Tibial nerve (tissue), 4 donors: ENCODE measurements around the gene MRPL50. TPM values are rescaled to one million over a fixed set of nuclear protein-coding genes. Genes with fewer than 3 reads are reported as not detected.

ENCODE experiments used
- DNase-seq, 2 donors: peaks; one replicate each; pipeline ENCODE4 v3.0.0-alpha.2; 2019; ENCODE audit warnings: low spot score in 2 of 2
- H3K27ac ChIP-seq, 4 donors: fragments of 200-600 bp; sonication (generic) in 3 of 4; one replicate each; pipeline ENCODE4 v1.5.1; 2017 to 2019; ENCODE audit warnings: mild to moderate bottlenecking in 1 of 4
- H3K27me3 ChIP-seq, 2 donors: fragments of 200-600 bp; sonication (generic) in 1 of 2; one replicate each; pipeline versions ENCODE4 v1.5.1 to v1.6.0; 2017 to 2019
- H3K36me3 ChIP-seq, 3 donors: fragments of 200-600 bp; sonication (generic); one replicate each; pipeline ENCODE4 v1.5.1; 2018 to 2019
- H3K4me1 ChIP-seq, 4 donors: fragments of 200-600 bp; sonication (generic) in 3 of 4; one replicate each; pipeline ENCODE4 v1.5.1; 2017 to 2019
- H3K4me3 ChIP-seq, 4 donors: fragments of 200-600 bp; sonication (generic) in 3 of 4; one replicate each; pipeline ENCODE4 v1.5.1; 2017 to 2019; ENCODE audit warnings: mild to moderate bottlenecking in 1 of 4, moderate library complexity in 1 of 4
- H3K9me3 ChIP-seq, 4 donors: fragments of 200-600 bp; sonication (generic) in 3 of 4; one replicate each; pipeline ENCODE4 v1.5.1; 2017 to 2019
- EP300 ChIP-seq, 2 donors: sonication (generic); formaldehyde crosslinking; IDR thresholded peaks; one replicate each; pipeline ENCODE4 v1.6.1; 2017; ENCODE audit warnings: antibody characterized with exemption in 2 of 2, mild to moderate bottlenecking in 1 of 2
- POLR2A ChIP-seq, 2 donors: fragments of 450-650 bp; IDR thresholded peaks; one replicate each; pipeline ENCODE4 v1.6.1; 2017; ENCODE audit warnings: antibody characterized with exemption in 2 of 2, mild to moderate bottlenecking in 2 of 2, moderate library complexity in 2 of 2
- WGBS, 2 donors: methylation state at CpG; one replicate each; pipeline ENCODE4 v1.1.5; 2018; 5-methylcytosine and 5-hydroxymethylcytosine counted together
- total RNA-seq, 4 donors: library from RNA; depleted of rRNA; stranded (reverse); fragments of >200 nt; gene quantifications; one replicate each; pipeline ENCODE4 v1.1.0, GENCODE V29; 2016
- TF ChIP-seq, protein P1 (sequence below), 5 experiments: fragments of 200-600 bp in 3 of 5; fragments of 450-650 bp in 2 of 5; sonication (generic) in 3 of 5; IDR thresholded peaks; one replicate each; pipeline ENCODE4 v1.5.1; 2016 to 2019; ENCODE audit warnings: antibody characterized with exemption in 5 of 5, mild to moderate bottlenecking in 3 of 5, moderate library complexity in 2 of 5

MRPL50 gene
- total RNA-seq, 4 donors from 2014 or later: 6.3 to 10.9 (median 8.5) TPM

DNA sequence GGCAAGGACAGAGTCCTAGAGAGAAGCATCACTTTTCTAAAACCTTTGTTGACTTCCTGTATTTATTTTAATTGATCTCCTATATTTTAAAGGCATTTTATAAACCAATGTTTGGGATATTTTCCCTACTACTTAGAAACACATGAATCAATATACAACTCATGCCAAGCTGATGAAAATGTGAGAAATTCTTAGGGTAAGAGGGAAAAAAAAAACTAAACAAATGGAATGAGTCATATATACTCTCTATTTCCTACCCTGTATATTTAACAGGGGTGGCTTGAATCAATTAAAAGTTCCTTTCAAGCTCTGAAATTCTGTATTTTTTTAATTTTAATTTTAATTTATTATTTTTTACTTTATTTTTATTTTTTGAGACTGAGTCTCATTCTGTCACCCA is 33.2 kb downstream of the MRPL50 start:
- Histone ChIP-seq H3K9me3 (no peaks in the 10 kb centered on the region), H3K27ac (no peak overlapping the region), H3K36me3 (no peaks in the 10 kb centered on the region), H3K27me3 (no peaks in the 10 kb centered on the region), H3K4me1 (no peaks in the 10 kb centered on the region), H3K4me3 (no peak overlapping the region)
- TF ChIP-seq, protein P1, sequence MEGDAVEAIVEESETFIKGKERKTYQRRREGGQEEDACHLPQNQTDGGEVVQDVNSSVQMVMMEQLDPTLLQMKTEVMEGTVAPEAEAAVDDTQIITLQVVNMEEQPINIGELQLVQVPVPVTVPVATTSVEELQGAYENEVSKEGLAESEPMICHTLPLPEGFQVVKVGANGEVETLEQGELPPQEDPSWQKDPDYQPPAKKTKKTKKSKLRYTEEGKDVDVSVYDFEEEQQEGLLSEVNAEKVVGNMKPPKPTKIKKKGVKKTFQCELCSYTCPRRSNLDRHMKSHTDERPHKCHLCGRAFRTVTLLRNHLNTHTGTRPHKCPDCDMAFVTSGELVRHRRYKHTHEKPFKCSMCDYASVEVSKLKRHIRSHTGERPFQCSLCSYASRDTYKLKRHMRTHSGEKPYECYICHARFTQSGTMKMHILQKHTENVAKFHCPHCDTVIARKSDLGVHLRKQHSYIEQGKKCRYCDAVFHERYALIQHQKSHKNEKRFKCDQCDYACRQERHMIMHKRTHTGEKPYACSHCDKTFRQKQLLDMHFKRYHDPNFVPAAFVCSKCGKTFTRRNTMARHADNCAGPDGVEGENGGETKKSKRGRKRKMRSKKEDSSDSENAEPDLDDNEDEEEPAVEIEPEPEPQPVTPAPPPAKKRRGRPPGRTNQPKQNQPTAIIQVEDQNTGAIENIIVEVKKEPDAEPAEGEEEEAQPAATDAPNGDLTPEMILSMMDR (IDR thresholded peaks at IDR 0.05): no peak
- no peak for DNase-seq

DNA sequence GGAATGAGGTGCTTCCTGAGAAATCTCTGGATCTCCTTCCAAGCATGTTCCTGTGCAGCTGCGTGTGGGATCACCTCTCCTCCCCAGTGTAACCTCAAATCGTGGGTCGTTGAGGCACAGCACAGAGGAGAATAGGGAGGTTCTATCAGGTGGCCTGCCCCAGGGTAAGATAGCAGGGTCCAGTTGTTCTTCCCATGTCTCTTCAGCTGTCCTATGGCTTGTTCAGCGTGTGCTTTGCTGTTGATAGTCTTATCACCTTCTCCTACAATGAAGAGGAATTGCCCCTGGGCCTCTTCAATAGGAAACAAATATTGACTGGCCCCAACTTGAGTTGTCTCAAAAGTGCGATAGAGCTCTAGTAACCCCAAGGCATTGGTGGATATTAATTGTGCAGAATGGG is 36.0 kb downstream of the MRPL50 start:
- H3K9me3 ChIP-seq: no peaks in the 10 kb centered on the region
- DNase-seq: no peak
- no peak overlapping the region for H3K27ac ChIP-seq
- TF ChIP-seq EP300 (IDR thresholded peaks at IDR 0.05): no peak
- TF ChIP-seq, protein P1 (IDR thresholded peaks at IDR 0.05): no peak
- no peak for TF ChIP-seq POLR2A (IDR thresholded peaks at IDR 0.05)
- H3K4me1 ChIP-seq: no peaks in the 10 kb centered on the region
- no peak overlapping the region for H3K4me3 ChIP-seq
- H3K36me3 ChIP-seq: no peaks in the 10 kb centered on the region
- no peaks in the 10 kb centered on the region for H3K27me3 ChIP-seq
- 70 to 83% methylated on average over 5 of the region's 5 CpGs for WGBS, 2 donors

DNA sequence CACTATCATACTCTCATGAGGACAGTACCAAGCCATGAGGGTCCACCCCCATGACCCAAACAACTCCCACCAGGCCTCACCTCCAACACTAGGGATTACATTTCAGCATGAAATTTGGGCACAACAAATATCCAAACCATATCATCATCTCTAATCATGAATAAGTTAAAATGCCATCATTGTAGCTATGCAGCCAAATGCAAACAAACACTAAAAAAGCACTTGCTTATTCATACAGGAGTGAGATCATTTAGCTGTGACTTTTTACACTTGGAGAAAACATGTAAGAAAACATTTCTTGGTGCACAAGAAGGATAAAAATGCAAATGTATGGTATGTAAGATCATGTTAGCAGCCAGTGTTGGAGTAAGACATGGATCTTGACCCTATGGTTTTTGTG is 37.8 kb downstream of the MRPL50 start:
- DNase-seq: no peak
- Histone ChIP-seq H3K27me3 (no peaks in the 10 kb centered on the region), H3K4me3 (no peak overlapping the region), H3K36me3 (no peaks in the 10 kb centered on the region), H3K9me3 (no peaks in the 10 kb centered on the region), H3K4me1 (no peaks in the 10 kb centered on the region), H3K27ac (no peak overlapping the region)
- TF ChIP-seq, protein P1 (IDR thresholded peaks at IDR 0.05): no peak
- TF ChIP-seq EP300 (IDR thresholded peaks at IDR 0.05) (no peak), POLR2A (IDR thresholded peaks at IDR 0.05) (no peak)

DNA sequence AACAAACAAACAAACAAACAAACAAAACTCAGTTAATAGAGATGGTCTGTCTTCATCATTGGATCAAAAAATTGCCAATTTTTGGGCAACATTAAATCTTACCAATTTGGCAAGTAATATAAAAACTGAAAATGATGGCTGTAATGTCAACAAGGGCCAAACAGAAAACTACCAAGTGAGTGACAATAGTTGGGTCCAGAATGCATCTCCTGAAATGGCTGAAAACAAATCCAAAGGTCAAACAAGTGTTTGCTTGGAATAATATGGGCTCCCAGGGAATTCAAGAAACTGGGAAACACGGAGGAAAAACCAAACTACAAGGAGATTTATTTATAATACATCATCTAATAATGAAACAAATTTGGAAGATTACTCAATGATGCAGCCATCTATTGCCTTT is 38.7 kb downstream of the MRPL50 start:
- TF ChIP-seq EP300 (IDR thresholded peaks at IDR 0.05) (no peak), POLR2A (IDR thresholded peaks at IDR 0.05) (no peak)
- TF ChIP-seq, protein P1 (IDR thresholded peaks at IDR 0.05): no peak
- Histone ChIP-seq H3K36me3 (no peaks in the 10 kb centered on the region), H3K9me3 (no peaks in the 10 kb centered on the region), H3K27ac (no peak overlapping the region), H3K4me3 (no peak overlapping the region), H3K27me3 (no peaks in the 10 kb centered on the region), H3K4me1 (no peaks in the 10 kb centered on the region)
- DNase-seq: no peak
- 55 to 62% methylated on average over 1 of the region's 1 CpG for WGBS, 2 donors

DNA sequence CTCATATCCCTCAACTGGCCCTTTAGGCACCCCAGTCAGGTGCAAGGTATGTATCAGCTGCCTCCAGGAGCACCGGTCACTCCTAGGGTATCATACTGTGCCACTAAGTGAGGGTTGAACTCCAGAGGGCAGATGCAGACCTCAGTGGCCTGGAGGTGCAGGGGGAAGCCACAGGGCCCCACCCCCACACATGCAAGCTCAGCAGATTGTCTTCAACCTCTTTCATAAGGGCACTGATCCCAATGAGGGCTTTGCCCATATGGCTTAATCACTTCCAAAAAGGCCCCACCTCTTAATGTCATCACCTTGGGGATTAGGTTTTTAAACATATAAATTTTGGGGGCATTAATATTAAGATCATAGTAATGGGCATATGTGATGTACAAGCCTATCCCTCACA is 41.8 kb downstream of the MRPL50 start:
- H3K4me3 ChIP-seq: no peak overlapping the region
- WGBS, 2 donors: 43 to 59% methylated on average over 1 of the region's 1 CpG
- H3K4me1 ChIP-seq: no peaks in the 10 kb centered on the region
- DNase-seq: no peak
- H3K27me3 ChIP-seq: no peaks in the 10 kb centered on the region
- H3K9me3 ChIP-seq: no peaks in the 10 kb centered on the region
- no peak for TF ChIP-seq EP300 (IDR thresholded peaks at IDR 0.05)
- TF ChIP-seq POLR2A (IDR thresholded peaks at IDR 0.05): no peak
- TF ChIP-seq, protein P1 (IDR thresholded peaks at IDR 0.05): no peak
- H3K36me3 ChIP-seq: no peaks in the 10 kb centered on the region
- no peak overlapping the region for H3K27ac ChIP-seq
